Aorta (tissue), 5 donors: ENCODE data around the gene CHRNE. TPM values are rescaled to one million over a fixed set of nuclear protein-coding genes. Genes with fewer than 3 reads are reported as not detected.
"Not testable (repeated sequence)": the region's sequence is repeated elsewhere in the genome, so short reads cannot be mapped to it uniquely, and the experiment has no call there.

Experiments used
- ATAC-seq: fragments of 200-7000 bp; cut with Tn5 transposase; one replicate; pipeline ENCODE4 v1.9.1; 2022; ENCODE audit warnings: moderate library complexity; ENCODE audit not compliant: low FRiP score
- DNase-seq, 2 donors: peaks; one replicate each; pipeline ENCODE4 v3.0.0-alpha.2; 2020
- H3K27ac ChIP-seq, 2 donors: one replicate each; pipeline ENCODE4 v1.5.1; 2013; ENCODE audit warnings: low read length in 2 of 2, mild to moderate bottlenecking in 2 of 2, moderate library complexity in 2 of 2, control low read depth in 1 of 2, inconsistent platforms in 1 of 2, low read depth in 1 of 2
- H3K27me3 ChIP-seq, 2 donors: one replicate each; pipeline ENCODE4 v1.6.1; 2013; ENCODE audit warnings: control low read depth in 1 of 2, low read length in 1 of 2, mild to moderate bottlenecking in 1 of 2, moderate library complexity in 1 of 2; ENCODE audit not compliant: insufficient read depth in 2 of 2, control insufficient read depth in 1 of 2
- H3K36me3 ChIP-seq, 2 donors: one replicate each; pipeline ENCODE4 v1.6.1; 2013; ENCODE audit warnings: control low read depth in 1 of 2, low read length in 1 of 2, mild to moderate bottlenecking in 1 of 2; ENCODE audit not compliant: insufficient read depth in 2 of 2, control insufficient read depth in 1 of 2
- H3K4me1 ChIP-seq, 2 donors: one replicate each; pipeline ENCODE4 v1.6.1; 2013; ENCODE audit warnings: low read length in 2 of 2, control low read depth in 1 of 2, mild to moderate bottlenecking in 1 of 2, moderate library complexity in 1 of 2; ENCODE audit not compliant: insufficient read depth in 2 of 2, control insufficient read depth in 1 of 2
- H3K4me3 ChIP-seq, 2 donors: one replicate each; pipeline ENCODE4 v1.5.1; 2013; ENCODE audit warnings: low read length in 2 of 2, control low read depth in 1 of 2, mild to moderate bottlenecking in 1 of 2
- H3K9me3 ChIP-seq: one replicate; pipeline ENCODE4 v1.6.1; 2013; ENCODE audit warnings: mild to moderate bottlenecking, low read length; ENCODE audit not compliant: control insufficient read depth
- WGBS, 2 donors: extraction: QIAGEN DNeasy Blood & Tissue Kit; methylation state at CpG; one replicate each; pipeline ENCODE4 v1.1.7; 2013; 5-methylcytosine and 5-hydroxymethylcytosine counted together
- intact Hi-C, 2 donors: fragments of 100-400 bp; cut with DNase I; formaldehyde crosslinking; loops; one replicate each; pipeline versions ENCODE4 v1.14.2 to v1.15.0; 2022
- polyA plus RNA-seq, 2 donors: library from polyadenylated mRNA; stranded (reverse); fragments of 200-250 nt; gene quantifications; one replicate each; pipeline ENCODE4 v1.2.3, GENCODE V29; 2013
- total RNA-seq, 2 donors: library from RNA; stranded (reverse); fragmentation: NEBNext Ultra II Directional; extraction: Animal tissue kit (Norgen Biotek cat#: 25700); gene quantifications; one replicate each; pipeline ENCODE4 v1.2.1, GENCODE V29; 2021
- donor health status: healthy with polysubstance abuse.
- donor health status: Bipolar disorder and iron deficiency.
- donor health status: DM: no; HTN: no; CAD: no.
- donor health status: DM: no; HTN: no; CAD: no.
- donor health status: DM: yes; HTN: yes; CAD: no.

Gene CHRNE
- total and polyA plus RNA-seq, 4 donors, result 0.61 to 1.6 (median 0.84) TPM; not detected in 1

GRCh38 chr17:4859816-4860625, 42.9 kb downstream of the CHRNE start:
- Histone ChIP-seq H3K27ac (no peak overlapping the region), H3K4me1 (no peaks in the 10 kb centered on the region), H3K4me3 (no peak overlapping the region), H3K36me3 (no peaks in the 10 kb centered on the region), H3K27me3 (no peaks in the 10 kb centered on the region), H3K9me3 (no peaks in the 10 kb centered on the region)
- WGBS, 2 donors, result 83 to 88% methylated on average over 32 of the region's 32 CpGs
- DNase-seq (no peak), ATAC-seq (no peak)
- intact Hi-C loops, result no loop called here

- Histone ChIP-seq H3K36me3 (no peaks in the 10 kb centered on the region), H3K4me3 (no peak overlapping the region), H3K4me1 (no peaks in the 10 kb centered on the region), H3K9me3 (no peaks in the 10 kb centered on the region), H3K27ac (no peak overlapping the region), H3K27me3 (no peaks in the 10 kb centered on the region)
- 5 to 12% methylated on average over 5 of the region's 5 CpGs for WGBS, 2 donors
- DNase-seq, result peak in 1 of 2 donors; percentile 71
- intact Hi-C loops, result no loop called here
- no peak for ATAC-seq
Observed at GRCh38 chr17:4858882-4859260, 44.0 kb downstream of the CHRNE start.

- intact Hi-C loops, result no loop called here
- H3K27ac ChIP-seq, result no peak overlapping the region
- no peaks in the 10 kb centered on the region for H3K36me3 ChIP-seq
- no peaks in the 10 kb centered on the region for H3K4me1 ChIP-seq
- DNase-seq (no peak), ATAC-seq (peak; percentile 55)
- H3K4me3 ChIP-seq, result no peak overlapping the region
- H3K9me3 ChIP-seq, result no peaks in the 10 kb centered on the region
- 40 to 41% methylated on average over 7 of the region's 7 CpGs for WGBS, 2 donors
- H3K27me3 ChIP-seq, result no peaks in the 10 kb centered on the region
Observed at GRCh38 chr17:4858068-4858881, 44.6 kb downstream of the CHRNE start.

GRCh38 chr17:4857347-4857746, 45.6 kb downstream of the CHRNE start:
- H3K36me3 ChIP-seq, intact Hi-C loops, H3K4me3 ChIP-seq, H3K27ac ChIP-seq, H3K4me1 ChIP-seq, H3K9me3 ChIP-seq, H3K27me3 ChIP-seq, DNase-seq, ATAC-seq: not testable (repeated sequence)
- 87 to 91% methylated on average over 7 of the region's 7 CpGs for WGBS, 2 donors

- WGBS, 2 donors, result 92 to 95% methylated on average over 7 of the region's 7 CpGs
- Histone ChIP-seq H3K36me3 (no peaks in the 10 kb centered on the region), H3K27ac (no peak overlapping the region), H3K4me1 (no peaks in the 10 kb centered on the region), H3K9me3 (no peaks in the 10 kb centered on the region), H3K4me3 (no peak overlapping the region), H3K27me3 (no peaks in the 10 kb centered on the region)
- intact Hi-C loops, result no loop called here
- DNase-seq (no peak), ATAC-seq (no peak)
Observed at GRCh38 chr17:4856937-4857314, 46.0 kb downstream of the CHRNE start.

GRCh38 chr17:4856271-4856936, 46.5 kb downstream of the CHRNE start:
- Histone ChIP-seq H3K36me3 (no peaks in the 10 kb centered on the region), H3K4me3 (no peak overlapping the region), H3K27ac (no peak overlapping the region), H3K9me3 (no peaks in the 10 kb centered on the region), H3K4me1 (no peaks in the 10 kb centered on the region), H3K27me3 (no peaks in the 10 kb centered on the region)
- ATAC-seq (no peak), DNase-seq (no peak)
- WGBS, 2 donors, result 87 to 92% methylated on average over 17 of the region's 17 CpGs
- intact Hi-C loops, result no loop called here

GRCh38 chr17:4854111-4854681, 48.7 kb downstream of the CHRNE start:
- no peak overlapping the region for H3K4me3 ChIP-seq
- H3K27ac ChIP-seq, result no peak overlapping the region
- no peaks in the 10 kb centered on the region for H3K27me3 ChIP-seq
- ATAC-seq (no peak), DNase-seq (no peak)
- intact Hi-C loops, result no loop called here
- 90 to 91% methylated on average over 5 of the region's 5 CpGs for WGBS, 2 donors
- no peaks in the 10 kb centered on the region for H3K9me3 ChIP-seq
- H3K4me1 ChIP-seq, result no peaks in the 10 kb centered on the region
- no peaks in the 10 kb centered on the region for H3K36me3 ChIP-seq

- intact Hi-C loops, result no loop called here
- Histone ChIP-seq H3K9me3 (no peaks in the 10 kb centered on the region), H3K36me3 (no peaks in the 10 kb centered on the region), H3K4me3 (no peak overlapping the region), H3K4me1 (no peaks in the 10 kb centered on the region), H3K27me3 (no peaks in the 10 kb centered on the region), H3K27ac (no peak overlapping the region)
- 89 to 94% methylated on average over 2 of the region's 2 CpGs for WGBS, 2 donors
- no peak for ATAC-seq
- DNase-seq, result no peak
Observed at GRCh38 chr17:4853208-4853671, 49.7 kb downstream of the CHRNE start.
